Activated T-helper 1 cell treated with anti-CD3 and anti-CD28 coated beads, Interleukin-2, amount 50 U/mL, for 16 hours (primary cell): ENCODE measurements around the gene PPP1R3G.
"Not testable (repeated sequence)": the region's sequence is repeated elsewhere in the genome, so short reads cannot be mapped to it uniquely, and the experiment has no call there.

Experiments
- DNase-seq, 2 donors: peaks; one replicate each; pipeline ENCODE4 v3.0.0-alpha.2; 2020; ENCODE audit warnings: low read depth in 1 of 2, low spot score in 1 of 2

The PPP1R3G gene

GRCh38 chr6:5116243-5116991, 31.3 kb downstream of the PPP1R3G start:
- DNase-seq = no peak

- no peak for DNase-seq
Measured at GRCh38 chr6:5119090-5119951, 34.2 kb downstream of the PPP1R3G start.

DNA sequence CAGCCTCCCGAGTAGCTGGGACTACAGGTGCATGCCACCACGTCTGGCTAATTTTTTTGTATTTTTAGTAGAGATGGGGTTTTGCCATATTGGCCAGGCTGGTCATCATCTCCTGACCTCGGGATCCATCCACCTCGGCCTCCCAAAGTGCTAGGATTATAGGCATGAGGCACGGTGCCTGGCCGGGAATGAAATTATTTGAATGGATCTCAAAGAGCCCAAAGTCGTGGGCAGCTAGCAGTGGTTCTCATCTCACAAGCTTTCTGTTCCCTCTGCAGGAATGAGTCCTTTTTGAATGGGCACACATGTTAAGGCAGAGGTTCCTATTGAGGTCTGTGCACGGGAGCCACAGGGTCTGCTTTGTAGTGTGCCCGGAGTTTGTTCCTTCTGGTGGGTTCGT, 34.9 kb downstream of the PPP1R3G start:
- no peak for DNase-seq

GRCh38 chr6:5120543-5120942, 35.4 kb downstream of the PPP1R3G start:
- not testable (repeated sequence) for DNase-seq

DNA sequence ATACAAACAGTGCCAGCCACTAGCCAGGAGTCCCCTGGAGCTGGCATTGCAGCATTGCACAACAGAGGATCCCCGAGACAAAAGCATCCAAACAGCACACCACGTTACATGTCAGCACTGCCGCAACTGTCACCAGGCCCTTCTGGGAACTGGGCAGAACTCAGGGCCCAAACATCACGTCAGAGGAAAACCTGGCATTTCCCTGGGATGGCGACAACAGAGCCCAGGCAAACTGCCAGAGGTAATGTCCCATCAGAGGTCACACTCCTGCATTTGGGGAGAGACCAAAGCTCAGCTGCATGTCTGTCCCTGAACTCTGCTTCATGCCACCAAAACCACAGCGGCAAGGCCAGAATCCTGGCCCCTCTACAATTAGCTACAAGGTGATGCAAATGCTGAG, 36.3 kb downstream of the PPP1R3G start:
- no peak for DNase-seq

DNA sequence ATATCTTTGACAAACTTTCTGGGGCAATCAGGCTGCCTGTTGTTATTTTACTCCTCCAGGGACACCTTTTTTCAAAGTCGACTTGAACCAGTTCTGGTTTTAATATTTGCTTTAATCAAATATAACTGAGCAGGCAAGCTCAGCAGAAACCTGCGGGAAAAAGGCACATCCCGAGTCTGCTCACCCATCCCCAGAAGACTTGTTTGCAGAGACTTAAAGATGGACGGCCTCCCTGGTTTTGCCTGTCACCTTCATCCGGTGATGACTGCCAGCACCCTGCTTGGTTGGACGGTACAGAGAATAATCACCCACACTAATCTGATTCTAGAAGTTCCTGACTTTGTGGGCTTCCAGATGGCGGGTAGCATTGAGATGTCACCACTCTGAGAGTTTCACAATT, 36.8 kb downstream of the PPP1R3G start:
- DNase-seq = no peak

GRCh38 chr6:5122504-5123112, 37.5 kb downstream of the PPP1R3G start:
- no peak for DNase-seq

DNA sequence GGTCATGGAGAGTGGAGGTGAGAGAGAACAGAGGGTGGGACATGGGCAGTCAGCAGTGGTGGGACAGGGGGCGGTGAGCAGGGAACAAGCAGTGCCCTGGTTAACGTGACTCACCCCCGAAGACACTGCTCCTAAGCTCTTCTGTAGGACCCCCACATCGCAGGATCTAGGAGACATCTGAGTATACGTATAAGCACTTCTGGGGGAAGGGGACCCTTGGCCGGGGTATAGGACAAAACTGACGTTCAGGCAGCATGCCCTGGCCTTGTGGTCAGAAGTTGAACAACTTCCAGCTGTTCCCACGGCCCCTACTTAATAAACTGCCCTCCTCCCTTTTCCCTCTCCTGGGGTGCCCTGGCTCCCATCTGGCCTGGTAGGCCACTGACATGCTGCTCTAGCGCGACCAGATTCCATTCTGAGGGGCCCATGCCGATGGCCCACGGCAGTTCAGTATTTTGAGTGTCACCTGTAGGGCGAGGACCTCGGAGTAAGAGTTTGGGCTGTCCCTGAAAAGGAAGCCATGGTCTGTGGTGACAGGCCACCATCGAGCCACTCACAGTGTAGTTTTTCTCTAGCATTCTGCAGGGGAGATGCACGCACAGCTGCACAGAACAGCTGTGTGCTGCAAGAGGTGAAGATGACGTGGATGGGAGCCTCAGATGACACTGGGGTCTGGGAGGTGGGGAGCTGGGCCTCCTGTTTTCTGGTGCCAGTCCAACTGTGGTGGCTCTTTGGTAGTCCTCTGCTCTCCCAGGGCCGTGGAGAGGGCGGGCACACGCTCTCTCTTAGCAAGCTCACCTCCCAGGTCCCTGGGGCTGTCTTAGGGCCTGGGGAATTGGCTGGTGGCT, 38.4 kb downstream of the PPP1R3G start:
- DNase-seq = no peak

GRCh38 chr6:5124526-5124925, 39.4 kb downstream of the PPP1R3G start:
- DNase-seq = no peak

DNA sequence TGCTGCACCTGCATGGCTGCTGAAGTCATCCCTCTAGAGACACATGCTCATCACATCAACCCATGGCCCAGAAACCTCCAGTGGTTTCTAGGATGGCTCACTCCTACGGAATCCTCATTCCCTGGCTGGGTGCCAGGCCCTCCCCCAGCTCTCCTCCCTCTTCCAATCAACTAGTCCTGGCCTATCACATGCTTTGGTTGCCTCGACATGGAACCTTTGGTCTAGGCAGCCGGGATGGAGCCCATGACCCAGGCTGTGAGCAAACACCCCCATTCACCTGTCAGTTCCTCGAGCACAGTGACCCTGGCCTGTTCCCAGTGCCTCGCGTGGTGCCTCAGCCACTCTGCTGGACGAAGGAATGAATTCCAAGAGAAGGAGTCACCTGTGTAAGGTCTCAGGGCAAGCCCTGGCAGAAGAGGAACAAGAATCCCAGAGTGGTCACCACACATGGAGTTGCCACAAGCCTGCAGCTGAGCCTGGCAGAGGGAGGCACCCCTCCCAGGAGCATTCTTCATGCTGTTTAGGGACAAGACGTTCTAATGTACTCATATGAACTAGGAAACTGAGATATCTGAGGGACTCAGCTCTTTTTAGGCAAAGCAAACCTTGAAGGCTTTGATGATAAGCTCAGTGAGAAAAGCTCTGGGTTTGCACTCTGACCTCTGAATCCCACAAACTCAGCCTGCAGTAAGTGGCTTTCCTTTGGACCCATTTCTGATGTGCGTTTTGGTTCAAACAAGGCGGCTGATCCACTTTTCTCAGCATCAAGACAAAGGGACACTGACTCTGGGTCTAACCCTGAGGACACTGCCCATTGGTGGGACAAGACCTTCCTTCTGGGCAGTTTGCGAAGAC, 40.2 kb downstream of the PPP1R3G start:
- no peak for DNase-seq

- DNase-seq = no peak
Measured at GRCh38 chr6:5126214-5126613, 41.1 kb downstream of the PPP1R3G start.

DNA sequence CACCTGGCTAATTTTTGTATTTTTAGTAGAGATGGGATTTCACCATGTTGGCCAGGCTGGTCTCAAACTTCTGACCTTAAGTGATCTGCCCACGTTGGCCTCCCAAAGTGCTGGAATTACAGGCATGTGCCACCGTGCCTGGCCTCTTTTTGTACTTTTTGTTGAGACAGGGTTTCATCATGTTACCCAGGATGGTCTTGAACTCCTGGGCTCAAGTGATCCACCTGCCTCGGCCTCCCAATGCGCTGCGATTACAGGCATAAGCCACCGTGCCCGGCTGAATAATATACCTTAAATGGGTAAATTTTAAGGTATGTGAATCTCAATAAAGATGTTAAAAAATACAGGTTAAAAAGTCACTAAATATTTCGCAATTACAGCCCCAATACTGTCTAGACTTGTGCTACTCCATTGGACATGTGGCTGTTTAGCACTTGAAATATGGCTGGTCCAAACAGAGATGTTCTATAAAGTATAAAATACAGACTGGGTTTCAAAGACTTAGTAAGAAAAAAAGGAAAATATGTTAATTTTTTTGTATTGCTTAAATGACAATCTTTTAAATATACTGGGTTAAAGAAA, 42.1 kb downstream of the PPP1R3G start:
- no peak for DNase-seq

DNA sequence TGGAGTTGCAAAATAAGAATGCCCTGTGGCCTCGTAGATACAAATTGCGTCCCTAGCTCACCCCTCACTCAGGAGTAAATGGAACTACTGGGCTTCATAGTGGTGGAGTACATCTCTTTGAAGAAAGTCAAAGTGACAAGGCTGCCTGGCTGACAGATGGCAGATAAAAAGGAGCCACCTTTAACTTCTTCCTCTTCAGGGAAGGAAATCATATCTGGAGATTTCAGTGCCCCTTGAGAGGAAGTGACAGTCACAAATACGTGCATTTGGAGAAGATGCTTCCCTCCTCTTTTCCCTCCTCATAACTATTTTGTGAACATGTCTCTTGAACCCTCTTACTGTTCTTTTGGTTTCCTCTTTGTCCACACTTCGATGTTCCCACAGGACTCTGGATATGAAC, 43.2 kb downstream of the PPP1R3G start:
- DNase-seq = no peak

DNA sequence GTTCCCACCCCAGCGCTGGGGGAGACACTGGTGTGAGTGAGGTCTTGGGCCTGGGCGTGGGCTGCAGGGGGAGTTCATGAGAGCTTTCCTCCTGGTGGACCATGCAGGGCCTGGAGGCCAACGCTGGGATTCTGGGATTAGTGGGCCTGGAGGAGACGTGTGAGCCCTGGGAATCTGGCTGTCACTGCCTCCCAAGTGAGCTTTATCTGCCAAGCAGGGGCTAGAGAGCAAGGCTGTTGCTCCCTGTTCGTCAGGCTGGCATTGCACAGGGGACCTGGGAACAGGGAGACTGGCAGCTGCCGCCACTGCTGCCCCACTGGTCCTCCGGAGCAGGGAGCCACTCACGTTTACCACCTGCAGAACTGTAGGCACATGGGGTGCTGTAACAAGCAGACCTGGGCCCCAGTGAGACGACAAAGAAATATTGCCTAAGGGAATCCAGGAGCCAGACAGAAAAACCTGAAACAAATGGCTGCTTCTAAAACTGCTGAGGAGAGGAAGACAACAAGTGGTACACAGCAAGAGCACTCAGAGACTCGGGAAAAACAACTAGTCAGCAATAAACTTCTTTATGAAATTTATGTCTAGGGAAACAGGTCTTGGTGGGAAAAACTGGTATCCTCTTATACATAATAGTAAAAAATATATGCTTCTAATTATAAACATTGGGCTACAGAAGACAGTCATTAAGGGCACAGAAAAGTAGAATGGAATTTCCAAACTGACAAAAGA, 45.2 kb downstream of the PPP1R3G start:
- no peak for DNase-seq

DNA sequence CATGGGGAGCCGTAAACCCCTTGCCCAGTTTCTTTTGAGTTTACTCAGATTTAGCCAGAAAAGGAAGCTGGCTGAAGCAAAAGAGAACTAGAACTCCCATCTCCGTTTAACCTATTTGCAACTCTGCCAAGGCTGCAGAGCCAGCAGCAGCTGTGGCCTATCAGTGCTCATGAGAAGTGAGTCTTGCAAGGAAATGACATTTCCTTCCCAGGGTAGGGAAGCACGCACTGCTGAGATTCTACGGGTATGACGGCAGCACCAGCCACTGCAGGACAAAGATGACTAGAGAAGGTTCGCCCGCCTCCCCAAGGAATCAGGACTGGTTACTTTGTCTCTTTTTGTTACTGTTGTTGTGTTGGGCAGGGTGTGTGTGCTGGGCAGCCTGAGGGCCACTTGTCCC, 47.6 kb downstream of the PPP1R3G start:
- DNase-seq = no peak

GRCh38 chr6:5133943-5134342, 48.8 kb downstream of the PPP1R3G start:
- DNase-seq = no peak

GRCh38 chr6:5135788-5136376, 50.7 kb downstream of the PPP1R3G start:
- peak in 1 of 2 donors; percentile 8 for DNase-seq

DNA sequence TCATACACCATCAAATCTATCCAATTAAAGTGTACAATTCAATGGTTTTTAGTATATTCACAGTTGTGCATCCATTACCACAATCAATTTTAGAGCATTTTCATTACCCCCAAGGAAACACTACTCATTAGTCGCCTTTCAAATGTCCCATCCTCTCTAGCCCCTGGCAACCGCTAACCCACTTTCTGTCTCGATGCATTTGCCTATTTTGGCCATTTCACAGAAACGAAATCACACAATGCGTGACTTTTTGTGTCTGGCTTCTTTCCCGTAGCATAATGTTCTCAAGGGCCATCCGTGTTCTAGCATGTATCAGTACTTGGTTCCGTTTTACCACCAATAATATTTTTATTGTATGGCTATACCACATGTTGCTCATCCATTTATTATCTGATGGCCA, 51.7 kb downstream of the PPP1R3G start:
- no peak for DNase-seq
